Lung microvascular endothelial cell (primary cell): ENCODE data around the gene APOBEC3C. TPM values are rescaled to one million over a fixed set of nuclear protein-coding genes. Genes with fewer than 3 reads are reported as not detected.
"Not testable (repeated sequence)": the region's sequence is repeated elsewhere in the genome, so short reads cannot be mapped to it uniquely, and the experiment has no call there.

ENCODE experiments used
- DNase-seq, 2 donors: peaks; one replicate each; pipeline versions ENCODE4 v3.0.0 to v3.0.0-alpha.2; 2010; ENCODE audit warnings: low read depth in 2 of 2
- total RNA-seq: library from RNA; depleted of rRNA; stranded (reverse); fragments of >200 nt; gene quantifications from 2 replicates; pipeline ENCODE4 v1.2.1, GENCODE V29; 2014

Gene APOBEC3C
- total RNA-seq, 1 donor from 2014 or later: 0.20 TPM

GRCh38 chr22:39061290-39061689 lies 47.2 kb downstream of the APOBEC3C start:
- DNase-seq: not testable (repeated sequence)

DNA sequence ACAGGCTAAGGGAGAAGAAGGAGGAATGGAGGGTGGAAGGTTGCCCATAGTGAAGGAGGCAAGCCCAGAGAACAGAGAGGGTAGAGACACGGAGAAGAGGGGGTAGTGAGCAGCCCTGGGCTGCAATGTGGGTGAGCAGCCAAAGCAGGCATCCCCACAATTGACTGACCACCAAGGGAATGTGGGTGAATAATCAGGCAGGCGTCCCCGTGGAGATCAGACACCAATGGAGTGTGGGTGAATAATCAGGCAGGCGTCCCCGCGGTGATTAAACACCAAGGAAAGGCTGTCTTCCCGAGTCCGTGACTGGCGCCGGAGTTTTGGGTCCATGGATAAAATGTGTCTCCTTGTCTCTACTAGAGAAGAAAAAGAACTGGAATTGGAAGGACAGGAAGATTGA lies 47.9 kb downstream of the APOBEC3C start:
- DNase-seq: not testable (repeated sequence)

DNA sequence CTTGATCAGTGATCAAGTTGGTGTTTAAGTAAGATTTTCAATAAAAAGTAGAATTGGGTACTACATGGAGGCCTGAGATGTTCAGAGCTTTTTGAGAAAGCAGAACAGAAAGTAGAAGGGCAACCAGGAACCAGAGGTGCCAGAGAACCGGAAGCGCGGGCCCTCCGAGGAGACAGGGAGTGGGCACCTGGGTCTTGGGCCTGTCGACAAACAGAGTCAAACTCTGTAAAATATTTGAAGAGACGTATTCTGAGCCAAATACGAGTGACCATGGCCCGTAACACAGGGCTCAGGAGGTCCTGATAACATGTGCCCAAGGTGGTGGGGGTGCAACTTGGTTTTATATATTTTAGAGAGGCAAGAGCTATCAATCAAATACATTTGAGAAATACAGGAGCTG lies 49.8 kb downstream of the APOBEC3C start:
- DNase-seq: not testable (repeated sequence)

DNA sequence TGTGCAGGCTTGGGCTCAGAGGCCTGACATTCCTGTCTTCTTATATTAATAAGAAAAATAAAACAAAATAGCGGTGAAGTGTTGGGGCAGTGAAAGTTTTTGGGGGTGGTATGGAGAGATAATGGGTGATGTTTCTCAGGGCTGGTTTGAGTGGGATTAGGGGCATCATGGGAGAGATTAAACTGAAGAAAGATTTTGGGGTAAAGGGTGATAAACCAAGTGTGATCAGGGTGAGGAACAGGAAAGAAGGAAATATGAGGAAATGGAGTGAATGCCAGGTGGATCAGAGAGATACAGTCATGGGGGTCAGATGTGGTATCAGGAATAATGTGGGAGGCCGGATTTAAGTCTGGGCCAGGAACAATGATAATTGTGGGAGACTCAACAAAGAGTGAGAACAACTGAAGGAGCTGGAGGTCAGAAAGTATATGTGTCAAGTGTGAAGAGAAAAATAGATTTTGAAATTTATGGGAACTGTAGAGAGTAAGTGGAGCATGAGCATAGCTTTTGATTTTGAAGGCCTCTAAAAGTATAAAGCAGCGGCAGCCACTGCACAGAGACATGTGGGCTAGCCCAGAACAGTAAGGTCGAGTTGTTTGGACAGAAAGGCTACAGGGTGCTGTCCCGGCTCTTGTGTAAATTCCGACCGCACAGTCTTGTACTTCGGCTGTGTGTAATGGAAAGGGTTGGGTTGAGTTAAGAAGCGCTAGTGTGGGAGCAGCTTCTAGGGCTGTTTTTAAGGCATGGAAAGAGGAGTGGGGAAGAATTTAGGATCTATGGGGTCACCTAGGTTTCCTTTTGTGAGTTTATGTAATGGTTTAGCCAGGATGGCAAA lies 52.6 kb downstream of the APOBEC3C start:
- DNase-seq: not testable (repeated sequence)

DNA sequence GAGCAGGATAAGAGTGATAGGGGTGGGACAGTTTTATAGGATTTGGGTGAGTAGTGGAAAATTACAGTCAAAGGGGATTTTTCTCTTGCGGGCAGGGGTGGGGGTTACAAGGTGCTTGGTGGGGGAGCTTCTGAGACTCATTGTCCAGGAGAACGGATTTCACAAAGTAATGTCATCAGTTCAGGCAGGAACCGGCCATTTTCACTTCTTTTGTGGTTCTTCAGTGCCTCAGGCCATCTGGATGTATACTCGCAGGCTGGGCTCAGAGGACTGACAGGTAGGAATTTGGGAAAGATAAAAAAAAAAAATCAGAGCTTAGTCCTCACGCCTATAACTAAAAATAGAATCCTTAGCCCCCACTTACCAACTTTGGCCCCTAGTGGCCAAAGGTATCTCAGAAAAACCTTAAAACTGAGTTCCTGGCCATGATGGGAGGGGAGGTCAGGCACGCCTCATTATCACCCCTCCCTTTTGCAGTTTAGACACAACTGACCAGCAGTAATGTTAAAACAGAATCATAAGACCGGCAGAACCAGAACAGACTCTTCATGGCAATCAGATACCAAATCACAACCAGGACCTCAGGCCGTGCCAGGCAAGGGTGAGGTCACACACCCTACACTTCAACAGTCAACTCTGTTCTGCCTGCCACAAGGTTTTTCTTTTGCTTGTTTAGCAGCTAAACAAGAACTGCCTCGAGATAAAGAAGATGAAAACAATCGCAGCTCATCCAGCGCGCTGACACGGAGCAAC lies 54.2 kb downstream of the APOBEC3C start:
- DNase-seq: no peak

Other genes with a start within 250 kb of the APOBEC3C start
- 12.0 and 15.1 TPM in 2 replicates for gene DNAL4, start 220.1 kb upstream of the APOBEC3C start, total RNA-seq
- under 0.01 TPM in 2 replicates for gene NPTXR, start 170.2 kb upstream of the APOBEC3C start, total RNA-seq
- 11.9 and 13.3 TPM in 2 replicates for gene CBX6, start 142.0 kb upstream of the APOBEC3C start, total RNA-seq
- gene APOBEC3A, start 56.6 kb upstream of the APOBEC3C start, total RNA-seq: not detected in 2 replicates
- 0.20 and 1.3 TPM in 2 replicates for gene APOBEC3B, start 31.9 kb upstream of the APOBEC3C start, total RNA-seq
- under 0.01 and 0.44 TPM in 2 replicates for gene APOBEC3D, start 6.9 kb downstream of the APOBEC3C start, total RNA-seq
- gene APOBEC3F, start 26.6 kb downstream of the APOBEC3C start, total RNA-seq: 4.4 and 5.4 TPM in 2 replicates
- gene APOBEC3G, start 63.0 kb downstream of the APOBEC3C start, total RNA-seq: 2.0 and 4.0 TPM in 2 replicates
- gene APOBEC3H, start 83.0 kb downstream of the APOBEC3C start, total RNA-seq: 0.22 TPM in 1 of 2 replicates, not detected in the other
- 2.4 and 5.8 TPM in 2 replicates for gene CBX7, start 138.4 kb downstream of the APOBEC3C start, total RNA-seq
- gene PDGFB, start 230.7 kb downstream of the APOBEC3C start, total RNA-seq: 29.6 and 54.8 TPM in 2 replicates